ENCODE measurements around the gene GPR35. TPM values are rescaled to one million over a fixed set of nuclear protein-coding genes. Genes with fewer than 3 reads are reported as not detected.

Gene GPR35
- total RNA-seq, 4 donors from 2014 or later: 61.1 to 341 (median 261) TPM

- peaks cover 0 to 50% (median 0%) of the 10 kb centered on the region in 3 donors for H3K36me3 ChIP-seq
- TF ChIP-seq CTCF (IDR thresholded peaks at IDR 0.05) (no peak), POLR2A (IDR thresholded peaks at IDR 0.05) (no peak)
- H3K9me3 ChIP-seq: no peaks in the 10 kb centered on the region
- peaks cover 0 to 24% (median 10%) of the 10 kb centered on the region in 4 donors for H3K4me1 ChIP-seq
- no peaks in the 10 kb centered on the region for H3K27me3 ChIP-seq
- peak overlapping the region; percentile 30 to 70 (median 44) for H3K27ac ChIP-seq
- peak; percentile 38 to 74 (median 48) for DNase-seq
- no peak overlapping the region for H3K4me3 ChIP-seq
Observed at GRCh38 chr2:240626531-240627300, 1.4 kb downstream of the GPR35 start.

DNA sequence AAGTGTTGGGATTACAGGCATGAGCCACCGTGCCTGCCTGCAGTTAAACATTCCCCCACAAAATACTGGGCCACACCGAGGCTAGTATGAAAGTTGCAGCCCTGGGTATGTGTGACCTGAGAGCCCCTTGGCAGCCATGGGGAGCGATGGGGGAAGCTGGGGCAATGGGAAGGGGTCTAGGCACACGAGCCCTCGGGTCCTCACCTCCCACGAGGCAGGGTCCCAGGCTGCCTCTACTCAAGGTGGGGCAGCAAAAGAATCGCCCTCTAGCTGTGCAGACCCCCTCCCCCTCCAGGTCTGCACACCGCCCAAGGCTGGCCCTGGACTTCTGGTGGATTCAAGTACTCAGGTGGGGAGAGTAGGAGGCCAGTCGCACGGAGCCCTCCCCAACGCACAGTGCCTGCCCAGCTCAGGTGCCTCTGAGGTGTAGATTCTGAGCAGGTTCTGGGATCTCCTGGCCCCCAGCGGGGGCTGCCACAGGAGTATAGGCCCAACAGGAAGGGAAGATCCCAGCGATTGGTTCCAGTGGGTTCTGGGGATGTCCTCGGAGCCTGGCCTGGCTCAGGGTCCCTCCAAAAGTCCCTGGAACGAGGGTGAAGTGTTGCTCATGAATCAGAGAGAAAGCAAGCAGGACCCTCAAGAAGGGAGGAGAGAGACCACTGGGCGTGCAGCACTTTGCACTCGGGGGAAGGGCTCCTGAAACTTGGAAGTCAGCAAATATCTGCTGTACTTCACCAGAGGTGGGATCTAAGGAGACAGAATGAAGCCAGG is 2.6 kb downstream of the GPR35 start:
- peaks cover 0 to 20% (median 6%) of the 10 kb centered on the region in 4 donors for H3K4me1 ChIP-seq
- H3K9me3 ChIP-seq: no peaks in the 10 kb centered on the region
- peaks cover 0 to 44% (median 0%) of the 10 kb centered on the region in 3 donors for H3K36me3 ChIP-seq
- H3K27me3 ChIP-seq: no peaks in the 10 kb centered on the region
- no peak for TF ChIP-seq POLR2A (IDR thresholded peaks at IDR 0.05)
- DNase-seq: peak in 2 of 3 donors; percentile 28 to 34
- H3K4me3 ChIP-seq: no peak overlapping the region
- no peak overlapping the region for H3K27ac ChIP-seq

DNA sequence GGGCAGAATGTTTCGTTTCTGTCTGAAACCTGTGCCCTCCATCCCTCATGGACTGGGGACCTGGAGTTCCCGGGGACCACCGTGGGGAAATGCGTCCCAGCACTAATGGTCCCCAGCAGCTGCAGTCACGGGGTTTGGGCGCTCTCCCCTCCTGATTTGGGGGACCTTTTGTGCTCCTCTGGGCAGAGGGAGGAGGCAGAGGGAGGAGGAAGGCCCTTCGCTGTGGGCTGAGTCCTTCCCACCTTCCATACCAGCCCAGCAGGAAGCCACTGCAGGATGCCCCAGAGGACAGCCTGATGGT is 3.2 kb downstream of the GPR35 start:
- Histone ChIP-seq H3K27me3 (no peaks in the 10 kb centered on the region), H3K36me3 (peaks cover 0 to 43% (median 0%) of the 10 kb centered on the region in 3 donors), H3K4me3 (no peak overlapping the region), H3K27ac (no peak overlapping the region), H3K9me3 (no peaks in the 10 kb centered on the region), H3K4me1 (peaks cover 0 to 20% (median 6%) of the 10 kb centered on the region in 4 donors)
- no peak for TF ChIP-seq POLR2A (IDR thresholded peaks at IDR 0.05)
- no peak for TF ChIP-seq CTCF (IDR thresholded peaks at IDR 0.05)
- DNase-seq: peak in 2 of 3 donors; percentile 37 to 38

DNA sequence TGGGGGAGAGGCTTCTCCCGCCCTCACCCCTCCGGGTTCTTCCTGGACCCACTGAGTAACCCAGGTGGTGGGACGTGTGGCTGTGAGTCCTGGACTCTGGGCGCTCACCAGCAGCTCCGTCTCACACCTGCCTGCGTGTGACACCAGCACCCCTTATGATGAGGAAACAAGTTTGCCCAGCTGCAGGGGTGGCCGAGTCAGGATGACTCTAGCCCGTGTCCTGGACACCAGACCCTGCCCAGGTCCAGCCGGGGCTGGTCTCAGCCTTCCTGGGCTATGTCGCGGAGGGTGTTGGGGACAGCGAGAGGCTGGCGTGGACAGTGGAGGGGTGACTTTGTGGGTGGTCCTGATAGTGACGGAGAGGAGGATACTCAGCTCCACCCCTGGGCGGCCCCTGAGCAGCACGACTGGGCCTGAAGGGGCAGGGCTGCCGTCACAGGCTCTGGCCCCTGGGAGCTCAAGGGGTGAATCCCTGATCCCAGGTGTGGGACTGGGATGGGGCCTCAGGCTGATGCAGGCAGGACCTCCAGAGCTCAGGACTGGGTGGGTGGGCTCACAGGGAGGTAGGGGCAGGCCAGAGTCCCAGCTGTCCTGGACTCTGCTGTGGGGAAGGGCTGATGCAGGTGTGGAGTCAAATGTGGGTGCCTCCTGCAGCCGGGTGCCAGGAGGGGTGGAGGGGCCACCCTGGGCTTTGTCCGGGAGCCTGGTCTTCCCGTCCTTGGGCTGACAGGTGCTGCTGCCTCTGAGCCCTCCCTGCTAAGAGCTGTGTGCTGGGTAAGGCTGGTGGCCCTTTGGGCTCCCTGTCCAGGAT is 3.7 kb downstream of the GPR35 start:
- no peak overlapping the region for H3K27ac ChIP-seq
- H3K4me3 ChIP-seq: no peak overlapping the region
- peaks cover 0 to 4% (median 0%) of the 10 kb centered on the region in 4 donors for H3K9me3 ChIP-seq
- no peaks in the 10 kb centered on the region for H3K27me3 ChIP-seq
- TF ChIP-seq CTCF (IDR thresholded peaks at IDR 0.05) (no peak), POLR2A (IDR thresholded peaks at IDR 0.05) (no peak)
- H3K36me3 ChIP-seq: peaks cover 0 to 43% (median 0%) of the 10 kb centered on the region in 3 donors
- peak in 2 of 3 donors; percentile 32 to 44 for DNase-seq
- peaks cover 0 to 20% (median 6%) of the 10 kb centered on the region in 4 donors for H3K4me1 ChIP-seq

DNA sequence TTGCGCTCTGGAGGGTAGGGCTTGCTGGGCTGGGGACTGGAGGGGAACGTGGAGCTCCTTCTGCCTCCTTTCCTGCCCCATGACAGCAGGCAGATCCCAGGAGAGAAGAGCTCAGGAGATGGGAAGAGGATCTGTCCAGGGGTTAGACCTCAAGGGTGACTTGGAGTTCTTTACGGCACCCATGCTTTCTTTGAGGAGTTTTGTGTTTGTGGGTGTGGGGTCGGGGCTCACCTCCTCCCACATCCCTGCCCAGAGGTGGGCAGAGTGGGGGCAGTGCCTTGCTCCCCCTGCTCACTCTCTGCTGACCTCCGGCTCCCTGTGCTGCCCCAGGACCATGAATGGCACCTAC is 4.3 kb downstream of the GPR35 start:
- Histone ChIP-seq H3K27ac (no peak overlapping the region), H3K4me1 (peaks cover 0 to 17% (median 4%) of the 10 kb centered on the region in 4 donors), H3K4me3 (no peak overlapping the region), H3K27me3 (no peaks in the 10 kb centered on the region), H3K9me3 (peaks cover 0 to 9% (median 0%) of the 10 kb centered on the region in 4 donors), H3K36me3 (peaks cover 0 to 43% (median 0%) of the 10 kb centered on the region in 3 donors)
- TF ChIP-seq POLR2A (IDR thresholded peaks at IDR 0.05) (no peak), CTCF (IDR thresholded peaks at IDR 0.05) (no peak)
- DNase-seq: no peak

All from Peyer's patch (tissue), 4 donors.